GM12878 (cell line): ENCODE data around the gene IL17B. TPM values are rescaled to one million over a fixed set of nuclear protein-coding genes. Genes with fewer than 3 reads are reported as not detected.

Source experiments
- CHD4 ChIP-seq: fragments of 200-600 bp; sonication (generic); IDR thresholded peaks from 2 replicates; pipeline ENCODE4 v1.6.1; 2016; ENCODE audit warnings: mild to moderate bottlenecking
- GATAD2B ChIP-seq: fragments of 450-650 bp; conservative IDR thresholded peaks from 2 replicates; pipeline ENCODE4 v1.6.1; 2017; ENCODE audit warnings: low read depth, mild to moderate bottlenecking, moderate library complexity
- KAT2A ChIP-seq: conservative IDR thresholded peaks from 2 replicates; pipeline ENCODE4 v1.6.1; 2011; ENCODE audit warnings: low read depth, low read length; ENCODE audit not compliant: control insufficient read depth
- NR2F1 ChIP-seq: fragments of 450-650 bp; conservative IDR thresholded peaks from 2 replicates; pipeline ENCODE4 v1.6.1; 2017; ENCODE audit warnings: mild to moderate bottlenecking
- TCF12 ChIP-seq: IDR thresholded peaks from 2 replicates; pipeline ENCODE4 v1.6.1; 2011; ENCODE audit warnings: low read depth, mild to moderate bottlenecking, low read length
- ZBED1 ChIP-seq: IDR thresholded peaks from 2 replicates; pipeline ENCODE4 v1.6.1; 2016; ENCODE audit warnings: borderline replicate concordance
- ZNF24 ChIP-seq: fragments of 450-650 bp; IDR thresholded peaks from 2 replicates; pipeline ENCODE4 v1.6.1; 2017; ENCODE audit warnings: antibody characterized with exemption, mild to moderate bottlenecking
- ZSCAN29 ChIP-seq: fragments of 450-650 bp; IDR thresholded peaks from 2 replicates; pipeline ENCODE4 v1.6.1; 2017; ENCODE audit warnings: mild to moderate bottlenecking, moderate library complexity
- polyA plus RNA-seq, 11 experiments: library from polyadenylated mRNA; depleted of rRNA in 4 of 11; unstranded in 6 of 11; stranded (reverse) in 5 of 11; fragments of >200 nt; fragmentation: Nextera tagmentation in 4 of 11; fragmentation: Illumina TruSeq in 1 of 11; extraction: Ambion mirVana in 4 of 11; extraction: Trizol in 1 of 11; gene quantifications; 1 replicate in 1 of 11; 2 replicates in 10 of 11; pipeline versions ENCODE4 v1.2.1 to v1.2.3, GENCODE V29; 2011 to 2016; ENCODE audit warnings: inconsistent platforms in 2 of 11, missing spikeins in 2 of 11, low read depth in 1 of 11
- total RNA-seq, 4 experiments: library from RNA; depleted of rRNA in 3 of 4; stranded (reverse); fragments of >200 nt in 3 of 4; fragmentation: Illumina TruSeq in 1 of 4; extraction: Trizol in 1 of 4; gene quantifications; 2 replicates each; pipeline versions ENCODE4 v1.2.1 to v1.2.3, GENCODE V29; 2013 to 2021
- TF ChIP-seq, protein P1 (sequence below): IDR thresholded peaks from 2 replicates; pipeline ENCODE4 v1.6.1; 2012; ENCODE audit warnings: improper control_type of control experiment, low read depth, low read length; ENCODE audit not compliant: insufficient replicate concordance
- TF ChIP-seq, protein P2 (sequence below): fragments of 450-650 bp; IDR thresholded peaks from 2 replicates; pipeline ENCODE4 v1.6.1; 2017; ENCODE audit warnings: low read depth, mild to moderate bottlenecking, moderate library complexity
- TF ChIP-seq, protein P3 (sequence below): fragments of 450-650 bp; IDR thresholded peaks from 2 replicates; pipeline ENCODE4 v1.6.1; 2017; ENCODE audit warnings: mild to moderate bottlenecking, moderate library complexity
- TF ChIP-seq, protein P4 (sequence below): IDR thresholded peaks from 2 replicates; pipeline ENCODE4 v1.6.1; 2011; ENCODE audit warnings: borderline replicate concordance, low read depth, mild to moderate bottlenecking, moderate library complexity, low read length; ENCODE audit not compliant: insufficient read depth, poor library complexity, severe bottlenecking
- TF ChIP-seq, protein P5 (sequence below): fragments of 450-650 bp; formaldehyde crosslinking; IDR thresholded peaks from 2 replicates; pipeline ENCODE4 v1.4.0; 2022; ENCODE audit warnings: mild to moderate bottlenecking, moderate library complexity

IL17B gene
- total and polyA plus RNA-seq, 10 of the 15 experiments (the other 5 are each of a cell fraction or from before 2014, with no cell fraction given) = not detected

DNA sequence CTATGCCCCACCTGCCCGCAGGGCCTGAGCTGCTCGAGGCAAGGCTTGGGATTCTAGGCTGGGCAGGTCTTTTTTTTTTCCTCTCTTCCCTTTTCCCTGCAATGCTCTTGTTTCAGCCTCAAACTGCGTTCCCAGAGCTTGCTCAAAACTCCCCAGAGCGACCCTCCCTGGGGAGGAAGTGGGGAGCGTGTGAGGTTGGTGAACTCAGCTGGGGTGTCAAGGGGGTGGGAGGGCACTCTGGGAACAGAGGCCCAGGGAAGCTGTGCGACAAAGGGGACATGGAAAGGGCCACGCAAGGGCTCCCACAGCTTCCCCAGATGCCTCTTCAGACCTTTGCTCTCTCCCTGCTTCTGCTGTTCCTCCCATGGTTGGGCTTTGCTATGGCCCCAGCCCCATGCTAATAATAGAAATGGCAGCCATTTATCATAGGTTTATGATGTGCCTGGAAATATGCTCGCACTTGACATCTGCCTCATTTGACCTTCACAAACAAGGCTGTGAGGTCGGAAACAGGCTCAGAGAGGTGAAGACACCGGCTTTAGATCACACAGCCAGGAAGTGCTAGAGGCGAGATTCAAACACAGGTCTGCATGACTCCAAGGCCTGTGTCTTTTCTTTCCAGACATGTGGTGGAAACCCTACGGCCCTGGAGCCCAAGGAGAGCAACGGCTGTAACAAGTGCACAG lies 40.9 kb upstream of the IL17B start (continued):
- TF ChIP-seq, protein P1, sequence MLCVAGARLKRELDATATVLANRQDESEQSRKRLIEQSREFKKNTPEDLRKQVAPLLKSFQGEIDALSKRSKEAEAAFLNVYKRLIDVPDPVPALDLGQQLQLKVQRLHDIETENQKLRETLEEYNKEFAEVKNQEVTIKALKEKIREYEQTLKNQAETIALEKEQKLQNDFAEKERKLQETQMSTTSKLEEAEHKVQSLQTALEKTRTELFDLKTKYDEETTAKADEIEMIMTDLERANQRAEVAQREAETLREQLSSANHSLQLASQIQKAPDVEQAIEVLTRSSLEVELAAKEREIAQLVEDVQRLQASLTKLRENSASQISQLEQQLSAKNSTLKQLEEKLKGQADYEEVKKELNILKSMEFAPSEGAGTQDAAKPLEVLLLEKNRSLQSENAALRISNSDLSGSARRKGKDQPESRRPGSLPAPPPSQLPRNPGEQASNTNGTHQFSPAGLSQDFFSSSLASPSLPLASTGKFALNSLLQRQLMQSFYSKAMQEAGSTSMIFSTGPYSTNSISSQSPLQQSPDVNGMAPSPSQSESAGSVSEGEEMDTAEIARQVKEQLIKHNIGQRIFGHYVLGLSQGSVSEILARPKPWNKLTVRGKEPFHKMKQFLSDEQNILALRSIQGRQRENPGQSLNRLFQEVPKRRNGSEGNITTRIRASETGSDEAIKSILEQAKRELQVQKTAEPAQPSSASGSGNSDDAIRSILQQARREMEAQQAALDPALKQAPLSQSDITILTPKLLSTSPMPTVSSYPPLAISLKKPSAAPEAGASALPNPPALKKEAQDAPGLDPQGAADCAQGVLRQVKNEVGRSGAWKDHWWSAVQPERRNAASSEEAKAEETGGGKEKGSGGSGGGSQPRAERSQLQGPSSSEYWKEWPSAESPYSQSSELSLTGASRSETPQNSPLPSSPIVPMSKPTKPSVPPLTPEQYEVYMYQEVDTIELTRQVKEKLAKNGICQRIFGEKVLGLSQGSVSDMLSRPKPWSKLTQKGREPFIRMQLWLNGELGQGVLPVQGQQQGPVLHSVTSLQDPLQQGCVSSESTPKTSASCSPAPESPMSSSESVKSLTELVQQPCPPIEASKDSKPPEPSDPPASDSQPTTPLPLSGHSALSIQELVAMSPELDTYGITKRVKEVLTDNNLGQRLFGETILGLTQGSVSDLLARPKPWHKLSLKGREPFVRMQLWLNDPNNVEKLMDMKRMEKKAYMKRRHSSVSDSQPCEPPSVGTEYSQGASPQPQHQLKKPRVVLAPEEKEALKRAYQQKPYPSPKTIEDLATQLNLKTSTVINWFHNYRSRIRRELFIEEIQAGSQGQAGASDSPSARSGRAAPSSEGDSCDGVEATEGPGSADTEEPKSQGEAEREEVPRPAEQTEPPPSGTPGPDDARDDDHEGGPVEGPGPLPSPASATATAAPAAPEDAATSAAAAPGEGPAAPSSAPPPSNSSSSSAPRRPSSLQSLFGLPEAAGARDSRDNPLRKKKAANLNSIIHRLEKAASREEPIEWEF = peak; percentile 92
- TF ChIP-seq, protein P2, sequence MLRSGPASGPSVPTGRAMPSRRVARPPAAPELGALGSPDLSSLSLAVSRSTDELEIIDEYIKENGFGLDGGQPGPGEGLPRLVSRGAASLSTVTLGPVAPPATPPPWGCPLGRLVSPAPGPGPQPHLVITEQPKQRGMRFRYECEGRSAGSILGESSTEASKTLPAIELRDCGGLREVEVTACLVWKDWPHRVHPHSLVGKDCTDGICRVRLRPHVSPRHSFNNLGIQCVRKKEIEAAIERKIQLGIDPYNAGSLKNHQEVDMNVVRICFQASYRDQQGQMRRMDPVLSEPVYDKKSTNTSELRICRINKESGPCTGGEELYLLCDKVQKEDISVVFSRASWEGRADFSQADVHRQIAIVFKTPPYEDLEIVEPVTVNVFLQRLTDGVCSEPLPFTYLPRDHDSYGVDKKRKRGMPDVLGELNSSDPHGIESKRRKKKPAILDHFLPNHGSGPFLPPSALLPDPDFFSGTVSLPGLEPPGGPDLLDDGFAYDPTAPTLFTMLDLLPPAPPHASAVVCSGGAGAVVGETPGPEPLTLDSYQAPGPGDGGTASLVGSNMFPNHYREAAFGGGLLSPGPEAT = peak; percentile 51; the same call in 1 of the 2 replicates
- TF ChIP-seq, protein P3, sequence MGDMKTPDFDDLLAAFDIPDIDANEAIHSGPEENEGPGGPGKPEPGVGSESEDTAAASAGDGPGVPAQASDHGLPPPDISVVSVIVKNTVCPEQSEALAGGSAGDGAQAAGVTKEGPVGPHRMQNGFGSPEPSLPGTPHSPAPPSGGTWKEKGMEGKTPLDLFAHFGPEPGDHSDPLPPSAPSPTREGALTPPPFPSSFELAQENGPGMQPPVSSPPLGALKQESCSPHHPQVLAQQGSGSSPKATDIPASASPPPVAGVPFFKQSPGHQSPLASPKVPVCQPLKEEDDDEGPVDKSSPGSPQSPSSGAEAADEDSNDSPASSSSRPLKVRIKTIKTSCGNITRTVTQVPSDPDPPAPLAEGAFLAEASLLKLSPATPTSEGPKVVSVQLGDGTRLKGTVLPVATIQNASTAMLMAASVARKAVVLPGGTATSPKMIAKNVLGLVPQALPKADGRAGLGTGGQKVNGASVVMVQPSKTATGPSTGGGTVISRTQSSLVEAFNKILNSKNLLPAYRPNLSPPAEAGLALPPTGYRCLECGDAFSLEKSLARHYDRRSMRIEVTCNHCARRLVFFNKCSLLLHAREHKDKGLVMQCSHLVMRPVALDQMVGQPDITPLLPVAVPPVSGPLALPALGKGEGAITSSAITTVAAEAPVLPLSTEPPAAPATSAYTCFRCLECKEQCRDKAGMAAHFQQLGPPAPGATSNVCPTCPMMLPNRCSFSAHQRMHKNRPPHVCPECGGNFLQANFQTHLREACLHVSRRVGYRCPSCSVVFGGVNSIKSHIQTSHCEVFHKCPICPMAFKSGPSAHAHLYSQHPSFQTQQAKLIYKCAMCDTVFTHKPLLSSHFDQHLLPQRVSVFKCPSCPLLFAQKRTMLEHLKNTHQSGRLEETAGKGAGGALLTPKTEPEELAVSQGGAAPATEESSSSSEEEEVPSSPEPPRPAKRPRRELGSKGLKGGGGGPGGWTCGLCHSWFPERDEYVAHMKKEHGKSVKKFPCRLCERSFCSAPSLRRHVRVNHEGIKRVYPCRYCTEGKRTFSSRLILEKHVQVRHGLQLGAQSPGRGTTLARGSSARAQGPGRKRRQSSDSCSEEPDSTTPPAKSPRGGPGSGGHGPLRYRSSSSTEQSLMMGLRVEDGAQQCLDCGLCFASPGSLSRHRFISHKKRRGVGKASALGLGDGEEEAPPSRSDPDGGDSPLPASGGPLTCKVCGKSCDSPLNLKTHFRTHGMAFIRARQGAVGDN = 0 out of 2 replicates have a peak, but pooled peaks have one; percentile 22
- peak; percentile 87 for TF ChIP-seq GATAD2B
- TF ChIP-seq ZNF24 = no peak
- TF ChIP-seq TCF12 = peak; percentile 48; the same call in 1 of the 2 replicates
- TF ChIP-seq CHD4 = no peak
- TF ChIP-seq ZBED1 = no peak
- no peak for TF ChIP-seq ZSCAN29
- TF ChIP-seq, protein P4, sequence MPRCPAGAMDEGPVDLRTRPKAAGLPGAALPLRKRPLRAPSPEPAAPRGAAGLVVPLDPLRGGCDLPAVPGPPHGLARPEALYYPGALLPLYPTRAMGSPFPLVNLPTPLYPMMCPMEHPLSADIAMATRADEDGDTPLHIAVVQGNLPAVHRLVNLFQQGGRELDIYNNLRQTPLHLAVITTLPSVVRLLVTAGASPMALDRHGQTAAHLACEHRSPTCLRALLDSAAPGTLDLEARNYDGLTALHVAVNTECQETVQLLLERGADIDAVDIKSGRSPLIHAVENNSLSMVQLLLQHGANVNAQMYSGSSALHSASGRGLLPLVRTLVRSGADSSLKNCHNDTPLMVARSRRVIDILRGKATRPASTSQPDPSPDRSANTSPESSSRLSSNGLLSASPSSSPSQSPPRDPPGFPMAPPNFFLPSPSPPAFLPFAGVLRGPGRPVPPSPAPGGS = peak; percentile 23
- peak; percentile 42 for TF ChIP-seq NR2F1
- TF ChIP-seq, protein P5, sequence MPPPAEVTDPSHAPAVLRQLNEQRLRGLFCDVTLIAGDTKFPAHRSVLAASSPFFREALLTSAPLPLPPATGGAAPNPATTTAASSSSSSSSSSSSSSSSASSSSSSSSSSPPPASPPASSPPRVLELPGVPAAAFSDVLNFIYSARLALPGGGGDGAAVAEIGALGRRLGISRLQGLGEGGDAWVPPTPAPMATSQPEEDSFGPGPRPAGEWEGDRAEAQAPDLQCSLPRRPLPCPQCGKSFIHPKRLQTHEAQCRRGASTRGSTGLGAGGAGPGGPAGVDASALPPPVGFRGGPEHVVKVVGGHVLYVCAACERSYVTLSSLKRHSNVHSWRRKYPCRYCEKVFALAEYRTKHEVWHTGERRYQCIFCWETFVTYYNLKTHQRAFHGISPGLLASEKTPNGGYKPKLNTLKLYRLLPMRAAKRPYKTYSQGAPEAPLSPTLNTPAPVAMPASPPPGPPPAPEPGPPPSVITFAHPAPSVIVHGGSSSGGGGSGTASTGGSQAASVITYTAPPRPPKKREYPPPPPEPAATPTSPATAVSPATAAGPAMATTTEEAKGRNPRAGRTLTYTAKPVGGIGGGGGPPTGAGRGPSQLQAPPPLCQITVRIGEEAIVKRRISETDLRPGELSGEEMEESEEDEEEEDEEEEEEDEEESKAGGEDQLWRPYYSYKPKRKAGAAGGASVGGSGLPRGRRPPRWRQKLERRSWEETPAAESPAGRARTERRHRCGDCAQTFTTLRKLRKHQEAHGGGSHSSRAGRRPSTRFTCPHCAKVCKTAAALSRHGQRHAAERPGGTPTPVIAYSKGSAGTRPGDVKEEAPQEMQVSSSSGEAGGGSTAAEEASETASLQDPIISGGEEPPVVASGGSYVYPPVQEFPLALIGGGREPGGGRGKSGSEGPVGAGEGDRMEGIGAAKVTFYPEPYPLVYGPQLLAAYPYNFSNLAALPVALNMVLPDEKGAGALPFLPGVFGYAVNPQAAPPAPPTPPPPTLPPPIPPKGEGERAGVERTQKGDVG = no peak
- no peak for TF ChIP-seq KAT2A
